ENCODE measurements around the gene DPY19L2. TPM values are rescaled to one million over a fixed set of nuclear protein-coding genes. Genes with fewer than 3 reads are reported as not detected.
"Not testable (repeated sequence)": the region's sequence is repeated elsewhere in the genome, so short reads cannot be mapped to it uniquely, and the experiment has no call there.

DPY19L2 gene
- total and polyA plus RNA-seq, 2 of the 4 experiments (the other 2 are of a cell fraction): 0.90 to 1.6 TPM

- POLR2A ChIA-PET (ENCODE audit: unreplicated experiment); H3K27ac ChIP-seq (ENCODE audit: insufficient read depth, low read length); CTCF ChIA-PET; H3K27me3 ChIP-seq (ENCODE audit: control insufficient read depth, insufficient read depth, low read length); H3K9me1 ChIP-seq (ENCODE audit: insufficient read depth, low read length); intact Hi-C loops (cut with micrococcal nuclease); in situ Hi-C loops (cut with MboI; ENCODE audit: low sequenced_read_pairs); H4K91ac ChIP-seq (ENCODE audit: insufficient read depth, low read depth, low read length); H3K4ac ChIP-seq (ENCODE audit: low read depth, low read length); H4K20me1 ChIP-seq (ENCODE audit: insufficient read depth, low read length); DNase-seq; H4K8ac ChIP-seq (ENCODE audit: low read depth in 2 of 2, low read length in 2 of 2); H2BK20ac ChIP-seq (ENCODE audit: low read depth, low read length); H3K14ac ChIP-seq (replicated peaks; ENCODE audit: low read depth, low read length); H3K79me1 ChIP-seq (ENCODE audit: low read depth in 1 of 2, low read length in 2 of 2); H2AK5ac ChIP-seq (ENCODE audit: low read depth, low read length); ATAC-seq (ENCODE audit: low read depth); H3K18ac ChIP-seq (ENCODE audit: low read depth, low read length); H2AFZ ChIP-seq (replicated peaks; ENCODE audit: low read length, poor library complexity); H2BK120ac ChIP-seq (ENCODE audit: low read depth, low read length); H2BK15ac ChIP-seq (ENCODE audit: low read depth, low read length); H2BK5ac ChIP-seq (ENCODE audit: low read depth, low read length, poor library complexity, severe bottlenecking); dilution Hi-C loops (cut with HindIII; ENCODE audit: low sequenced_read_pairs, unreplicated experiment); BruUV-seq (replicated peaks); H3K4me3 ChIP-seq (ENCODE audit: insufficient read depth, low read depth, low read length); H3K4me1 ChIP-seq (ENCODE audit: control insufficient read depth, insufficient read depth, low read length); H3K36me3 ChIP-seq (ENCODE audit: control insufficient read depth, insufficient read depth, low read length); H2AK9ac ChIP-seq (replicated peaks; ENCODE audit: low read depth, low read length, poor library complexity); H4K5ac ChIP-seq (ENCODE audit: low read depth, low read length); H3K4me2 ChIP-seq (ENCODE audit: low read depth, low read length); H3K9me3 ChIP-seq (ENCODE audit: control insufficient read depth, insufficient read depth, low read length); H3K23ac ChIP-seq (ENCODE audit: low read depth, low read length); H3K56ac ChIP-seq (ENCODE audit: extremely low read depth, insufficient read depth, low read length); H3K9ac ChIP-seq (ENCODE audit: low read depth, low read length): not testable (repeated sequence)
- WGBS, 2 experiments (ENCODE audit: extremely low coverage in 2 of 2, insufficient read length in 1 of 2): no CpG with 5 or more reads among the region's 2 CpGs
- peak; percentile 13; the same call in 1 of the 2 replicates for TF ChIP-seq RAD21 (IDR thresholded peaks at IDR 0.05; ENCODE audit: low read length)
- peak; percentile 18; the same call in 1 of the 2 replicates for TF ChIP-seq CTCF (conservative IDR thresholded peaks at IDR 0.05; ENCODE audit: low read depth, low read length)
Measured at GRCh38 chr12:63672550-63672949, 4.3 kb upstream of the DPY19L2 start.

- in situ Hi-C loops (cut with MboI; ENCODE audit: low sequenced_read_pairs); H4K91ac ChIP-seq (ENCODE audit: insufficient read depth, low read depth, low read length); H3K79me1 ChIP-seq (ENCODE audit: low read depth in 1 of 2, low read length in 2 of 2); H3K4ac ChIP-seq (ENCODE audit: low read depth, low read length); H2BK15ac ChIP-seq (ENCODE audit: low read depth, low read length); H4K20me1 ChIP-seq (ENCODE audit: insufficient read depth, low read length); dilution Hi-C loops (cut with HindIII; ENCODE audit: low sequenced_read_pairs, unreplicated experiment); H2AK5ac ChIP-seq (ENCODE audit: low read depth, low read length); H2BK120ac ChIP-seq (ENCODE audit: low read depth, low read length); CTCF ChIA-PET; H4K5ac ChIP-seq (ENCODE audit: low read depth, low read length); ATAC-seq (ENCODE audit: low read depth); H3K9me3 ChIP-seq (ENCODE audit: control insufficient read depth, insufficient read depth, low read length); DNase-seq; H3K23ac ChIP-seq (ENCODE audit: low read depth, low read length); H3K9me1 ChIP-seq (ENCODE audit: insufficient read depth, low read length); H3K4me1 ChIP-seq (ENCODE audit: control insufficient read depth, insufficient read depth, low read length); H3K4me3 ChIP-seq (ENCODE audit: insufficient read depth, low read depth, low read length); H3K56ac ChIP-seq (ENCODE audit: extremely low read depth, insufficient read depth, low read length); H2BK5ac ChIP-seq (ENCODE audit: low read depth, low read length, poor library complexity, severe bottlenecking); POLR2A ChIA-PET (ENCODE audit: unreplicated experiment); H3K27me3 ChIP-seq (ENCODE audit: control insufficient read depth, insufficient read depth, low read length); H2AK9ac ChIP-seq (replicated peaks; ENCODE audit: low read depth, low read length, poor library complexity); H2AFZ ChIP-seq (replicated peaks; ENCODE audit: low read length, poor library complexity); H3K9ac ChIP-seq (ENCODE audit: low read depth, low read length); H3K27ac ChIP-seq (ENCODE audit: insufficient read depth, low read length); H3K18ac ChIP-seq (ENCODE audit: low read depth, low read length); H4K8ac ChIP-seq (ENCODE audit: low read depth in 2 of 2, low read length in 2 of 2); H3K14ac ChIP-seq (replicated peaks; ENCODE audit: low read depth, low read length); H3K4me2 ChIP-seq (ENCODE audit: low read depth, low read length); H2BK20ac ChIP-seq (ENCODE audit: low read depth, low read length); BruUV-seq (replicated peaks); H3K36me3 ChIP-seq (ENCODE audit: control insufficient read depth, insufficient read depth, low read length): not testable (repeated sequence)
- intact Hi-C loops (cut with micrococcal nuclease): loop anchor here (2.0 kb wide), 2 partner anchors 133 to 249 kb away; no protein-coding TSS in a partner anchor
- no CpG with 5 or more reads among the region's 1 CpG for WGBS, 2 experiments (ENCODE audit: extremely low coverage in 2 of 2, insufficient read length in 1 of 2)
Measured at GRCh38 chr12:63669936-63670335, 1.6 kb upstream of the DPY19L2 start.
